GM13976 (cell line): ENCODE measurements around the gene SPOCK3.

Experiments
- DNase-seq: peaks from one replicate; pipeline ENCODE4 v3.0.0; 2012; ENCODE audit warnings: low spot score
- CTCF ChIP-seq: IDR thresholded peaks from 2 replicates; pipeline ENCODE4 v1.5.1; 2012; ENCODE audit warnings: borderline replicate concordance, mild to moderate bottlenecking; ENCODE audit not compliant: insufficient read depth; ENCODE audit errors: extremely low read depth, missing control alignments, control extremely low read depth
- in situ Hi-C: fragments of 300-500 bp; cut with MboI; formaldehyde crosslinking; loops from one replicate; pipeline ENCODE4 v1.12.0; 2022; ENCODE audit warnings: low sequenced_read_pairs, mixed read lengths, inconsistent platforms; ENCODE audit not compliant: unreplicated experiment

The SPOCK3 gene

GRCh38 chr4:166996216-166996615 is 238.1 kb downstream of the SPOCK3 start:
- DNase-seq: no peak
- in situ Hi-C loops: no loop called here
- TF ChIP-seq CTCF: no peak

GRCh38 chr4:166994686-166995085 is 239.6 kb downstream of the SPOCK3 start:
- DNase-seq: no peak
- no peak for TF ChIP-seq CTCF
- in situ Hi-C loops: no loop called here

- in situ Hi-C loops: no loop called here
These were observed 243.2 kb downstream of the SPOCK3 start for GRCh38 chr4:166991006-166991561.

DNA sequence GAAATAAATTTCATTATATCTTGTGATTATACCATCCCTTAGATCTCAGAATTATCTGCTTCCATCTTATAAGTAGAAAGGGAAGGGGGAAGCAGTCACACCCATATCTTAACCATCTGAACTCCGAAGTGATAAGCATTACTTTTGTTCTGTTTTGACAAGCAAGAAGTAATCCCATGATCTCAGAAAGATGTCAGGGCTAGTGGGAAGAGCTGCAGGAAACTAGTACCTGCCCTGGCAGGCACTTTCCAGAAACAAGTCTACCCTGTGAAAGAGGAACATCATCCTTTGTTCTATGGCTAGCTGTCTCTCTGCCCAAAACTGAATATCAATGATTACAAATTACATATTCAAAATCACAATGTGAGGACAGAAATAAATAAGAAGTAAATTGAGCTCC is 244.4 kb downstream of the SPOCK3 start:
- no peak for DNase-seq
- TF ChIP-seq CTCF: no peak
- in situ Hi-C loops: no loop called here

More at GRCh38 chr4:166991006-166991561, 243.2 kb downstream of the SPOCK3 start:
- no peak for TF ChIP-seq CTCF
- no peak for DNase-seq

DNA sequence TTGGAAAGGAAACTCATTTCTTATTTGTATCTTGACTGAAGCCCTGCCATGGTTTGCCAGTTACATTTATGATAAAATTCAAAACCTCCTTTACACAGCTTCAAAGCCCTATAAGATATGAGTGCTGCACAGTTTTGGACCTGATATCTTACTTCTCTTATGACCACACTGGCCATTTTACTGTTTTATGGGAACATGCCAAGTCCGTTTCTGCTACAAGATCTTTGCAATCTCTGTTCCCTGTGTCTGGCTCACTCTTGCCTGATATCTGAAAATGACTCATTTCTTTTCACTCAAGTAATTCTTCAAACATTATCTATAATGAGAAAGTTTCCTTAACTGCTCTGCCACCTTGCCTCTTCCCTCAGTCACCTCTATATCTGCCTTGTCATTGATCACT is 247.3 kb downstream of the SPOCK3 start:
- in situ Hi-C loops: no loop called here
- no peak for DNase-seq
- TF ChIP-seq CTCF: no peak

GRCh38 chr4:166981847-166982246 is 252.4 kb downstream of the SPOCK3 start:
- DNase-seq: no peak
- TF ChIP-seq CTCF: no peak
- in situ Hi-C loops: no loop called here
